Hematopoietic multipotent progenitor cell treated with erythropoietin and hydrocortisone succinate and interleukin-3 and kit ligand, for 6 days (in vitro differentiated cells): Measurements from ENCODE around the gene NOS1AP.
"Not testable (repeated sequence)": the region's sequence is repeated elsewhere in the genome, so short reads cannot be mapped to it uniquely, and the experiment has no call there.

ENCODE experiments used
- DNase-seq: peaks from one replicate; pipeline ENCODE4 v3.0.0-alpha.2; 2015

The NOS1AP gene

DNA sequence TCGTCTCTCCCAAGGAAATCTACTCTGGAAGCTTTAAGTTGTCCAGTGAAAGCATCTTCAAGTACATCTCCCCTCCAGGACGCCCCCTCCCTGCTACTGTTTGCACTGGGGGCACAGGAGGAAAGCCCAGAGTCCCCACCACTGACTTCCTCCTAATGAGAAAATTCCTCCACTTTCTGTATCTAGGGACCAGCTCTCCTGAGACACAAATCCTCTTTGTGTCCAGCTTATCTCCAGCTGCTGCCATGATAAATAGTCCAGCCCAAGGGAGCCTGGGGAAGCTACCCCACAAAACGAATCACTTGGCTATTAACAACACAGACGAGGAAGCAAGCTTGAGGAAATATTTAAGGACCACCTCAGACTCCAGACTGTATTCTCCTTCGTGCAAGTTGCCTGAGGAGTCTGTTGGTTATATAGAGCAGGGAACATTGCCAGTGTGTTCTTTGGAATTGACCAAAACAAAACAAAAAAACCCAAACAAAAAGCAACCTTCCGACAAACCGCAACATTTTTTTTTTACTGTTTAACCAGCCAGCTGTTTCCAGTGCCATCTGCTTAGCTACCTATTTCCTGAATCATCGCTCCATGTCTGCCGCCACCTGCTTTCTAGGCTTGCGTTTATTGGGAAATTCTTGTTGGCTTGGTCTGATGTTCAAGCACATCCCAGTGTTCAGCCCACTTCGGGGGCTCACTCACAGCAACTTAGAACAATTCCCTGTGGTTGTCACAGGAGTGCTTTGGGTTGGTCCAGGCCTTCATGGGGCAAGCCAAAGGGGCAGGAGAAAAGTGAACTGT, 319.7 kb downstream of the NOS1AP start:
- no peak for DNase-seq

DNA sequence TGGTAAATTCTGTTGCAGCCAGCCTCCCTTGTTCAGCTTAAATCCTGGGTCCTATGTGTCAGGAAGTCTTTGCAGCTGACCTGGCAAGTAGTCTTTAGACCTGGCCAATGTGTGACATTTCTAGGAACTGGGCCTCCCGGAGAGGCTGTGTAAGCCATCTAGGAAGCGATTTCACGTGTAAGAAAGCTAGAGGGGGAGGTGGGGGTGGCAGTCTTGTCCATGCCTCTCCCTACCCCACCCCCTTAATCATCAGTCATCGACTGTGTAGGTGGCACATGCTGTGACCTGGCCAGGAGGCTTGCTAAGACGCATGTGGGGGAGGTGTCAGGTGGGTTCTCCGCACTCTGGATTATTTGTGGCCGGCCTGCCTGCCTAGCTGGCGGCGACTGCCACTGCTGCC, 320.5 kb downstream of the NOS1AP start:
- no peak for DNase-seq

- no peak for DNase-seq
Observed at GRCh38 chr1:162390396-162391185, 321.1 kb downstream of the NOS1AP start.

- DNase-seq, result peak; percentile 77
Observed at GRCh38 chr1:162391790-162392563, 322.5 kb downstream of the NOS1AP start.

DNA sequence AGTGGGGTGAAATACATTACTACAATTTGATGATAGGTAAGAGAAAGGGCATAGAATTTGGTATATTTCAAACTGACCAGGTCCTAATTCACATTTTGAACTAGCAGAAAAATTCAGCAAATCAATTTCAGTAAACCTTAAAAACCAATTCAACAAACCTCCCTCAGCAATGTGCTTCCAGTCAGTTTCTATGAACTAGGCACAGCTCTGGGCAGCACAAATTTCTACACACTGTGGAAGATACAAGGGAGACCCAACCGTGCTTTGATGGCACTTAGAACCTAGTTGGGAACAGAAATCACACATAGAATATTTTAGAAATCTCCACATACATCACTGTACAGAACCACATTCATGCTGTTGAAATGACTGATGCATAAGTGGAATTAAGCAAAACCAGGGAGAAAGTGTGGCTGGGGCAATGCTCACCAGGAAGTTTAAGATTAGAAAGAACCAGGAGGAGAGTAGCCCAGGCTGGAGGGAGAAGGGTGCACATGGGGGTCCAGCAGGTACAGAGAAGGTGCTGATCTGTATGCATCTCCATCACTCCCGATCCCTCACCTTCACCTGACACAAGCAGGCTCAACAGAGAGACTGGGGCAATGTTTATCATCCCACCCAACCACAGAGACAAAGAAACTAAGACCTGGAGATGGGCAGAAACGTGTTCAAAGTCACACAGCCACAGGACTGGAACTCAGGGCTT, 326.9 kb downstream of the NOS1AP start:
- no peak for DNase-seq

GRCh38 chr1:162397039-162397448, 327.6 kb downstream of the NOS1AP start:
- DNase-seq, result peak; percentile 37

GRCh38 chr1:162397943-162398560, 328.6 kb downstream of the NOS1AP start:
- no peak for DNase-seq

DNA sequence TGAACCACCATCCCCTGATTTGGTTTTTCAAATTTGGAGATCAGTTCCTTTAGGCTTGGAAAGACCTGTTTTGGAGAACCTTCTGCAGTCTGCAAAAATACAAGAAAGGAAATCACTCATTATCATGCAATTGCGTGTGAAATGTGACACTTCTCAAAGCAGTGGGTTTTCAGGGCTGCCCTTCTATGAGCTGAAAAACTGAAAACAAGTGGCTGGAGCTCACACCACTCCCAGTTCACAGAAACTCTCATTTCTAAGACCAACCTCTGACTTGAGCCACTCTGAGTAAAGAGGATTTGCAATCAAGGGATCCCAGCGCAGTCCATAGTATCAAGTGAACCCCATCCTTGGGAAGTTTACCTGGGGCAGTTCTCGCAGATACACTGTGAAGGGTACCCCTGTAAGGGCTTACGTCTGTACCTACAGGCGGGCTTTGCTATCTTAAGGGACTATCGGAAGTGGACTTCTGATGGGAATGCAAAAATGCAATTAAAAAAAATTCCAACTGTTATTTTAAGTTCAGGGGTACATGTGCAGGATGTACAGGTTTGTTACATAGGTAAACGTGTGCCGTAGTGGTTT, 329.6 kb downstream of the NOS1AP start:
- DNase-seq, result no peak

GRCh38 chr1:162400790-162401355, 331.4 kb downstream of the NOS1AP start:
- no peak for DNase-seq

GRCh38 chr1:162404550-162405160, 335.2 kb downstream of the NOS1AP start:
- DNase-seq, result no peak

- DNase-seq, result no peak
Observed at GRCh38 chr1:162405800-162406199, 336.3 kb downstream of the NOS1AP start.

GRCh38 chr1:162406811-162407210, 337.3 kb downstream of the NOS1AP start:
- DNase-seq, result no peak

DNA sequence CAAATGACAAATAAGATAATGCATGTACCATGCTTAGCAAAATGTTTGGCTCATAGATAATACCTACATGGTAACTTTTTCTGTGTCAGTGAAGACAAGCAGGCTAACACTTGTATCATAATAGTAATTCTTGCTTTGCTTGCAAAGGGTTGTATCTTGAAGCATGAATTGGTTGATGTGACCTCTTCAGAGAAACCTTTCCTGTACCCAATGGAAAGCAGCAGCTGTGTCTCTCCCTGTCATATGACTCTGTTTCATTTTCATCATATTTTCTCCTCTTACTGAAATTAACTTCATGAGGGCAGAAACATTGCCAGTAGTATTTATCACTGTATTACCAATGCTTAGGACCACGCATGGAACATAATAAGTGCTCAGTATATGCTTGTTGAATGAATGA, 338.0 kb downstream of the NOS1AP start:
- no peak for DNase-seq

DNA sequence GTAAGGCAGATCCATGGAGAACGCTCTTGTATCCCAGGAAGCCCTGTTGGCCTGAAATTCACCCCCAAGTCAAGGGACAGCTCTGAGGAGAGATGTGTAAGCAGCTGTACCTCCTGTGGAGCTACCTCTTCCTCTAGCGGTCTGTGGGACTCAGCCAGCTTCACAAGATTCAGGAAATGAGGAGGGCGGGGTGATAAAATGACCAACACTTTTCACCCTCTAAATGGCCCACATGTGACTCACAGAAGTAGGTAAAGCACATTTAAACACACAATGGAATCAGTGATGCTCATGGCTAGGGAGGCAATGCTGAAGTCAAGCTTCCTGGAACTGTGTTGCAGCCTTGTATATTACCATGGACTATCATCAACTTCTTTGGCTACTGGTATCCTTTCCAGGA, 342.5 kb downstream of the NOS1AP start, which contains the start of gene SH2D1B:
SH2D1B (minus strand) TSS at position 135 of the 400 bp plus-strand sequence; CDS start at position 15, 120 bp downstream.
- no peak for DNase-seq

GRCh38 chr1:162416215-162416614, 346.7 kb downstream of the NOS1AP start:
- DNase-seq, result no peak

DNA sequence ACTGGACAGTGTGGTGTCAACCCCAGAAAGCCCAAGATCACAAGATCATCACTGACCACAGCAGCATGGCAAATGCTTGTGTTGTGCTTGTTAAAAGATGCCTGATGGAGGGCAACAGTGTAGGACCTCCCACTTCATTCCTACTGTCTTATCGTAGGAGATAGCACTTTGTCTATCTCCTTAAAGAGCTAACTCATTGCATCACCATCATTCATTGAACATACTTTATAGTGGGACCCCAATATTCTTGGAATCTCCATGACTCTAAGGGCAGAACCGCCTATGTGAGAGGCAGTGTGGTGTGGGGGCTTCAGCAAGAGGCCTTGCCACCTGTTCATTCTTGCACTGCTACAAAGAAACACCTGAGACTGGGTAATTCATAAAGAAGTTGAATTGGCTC, 347.4 kb downstream of the NOS1AP start:
- no peak for DNase-seq

GRCh38 chr1:162417650-162418049, 348.2 kb downstream of the NOS1AP start:
- no peak for DNase-seq

- DNase-seq, result peak; percentile 16
Observed at GRCh38 chr1:162418584-162418983, 349.1 kb downstream of the NOS1AP start.

DNA sequence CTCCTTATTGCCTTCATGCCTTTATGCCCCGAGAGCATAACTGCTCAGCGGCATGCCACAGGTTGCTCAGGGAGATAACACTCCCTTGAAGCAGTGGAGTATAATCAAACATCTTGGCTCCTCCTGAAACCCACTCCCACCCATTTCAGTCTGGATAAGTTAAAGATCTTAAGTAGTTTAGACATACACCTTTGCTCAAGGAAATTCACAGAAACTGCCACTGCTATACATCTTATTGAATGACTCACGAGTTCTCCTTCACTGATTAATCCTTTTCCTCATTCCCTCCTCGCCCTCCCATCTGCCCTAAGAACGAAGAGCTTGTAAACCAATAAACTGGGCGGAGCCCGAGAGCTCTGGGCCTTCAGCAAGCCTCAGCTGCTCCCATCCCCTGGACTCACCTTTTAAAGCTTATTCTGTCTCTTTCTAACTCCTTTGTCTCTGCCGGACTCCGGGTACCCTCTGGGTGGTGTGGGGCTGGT, 350.0 kb downstream of the NOS1AP start:
- DNase-seq, result not testable (repeated sequence)
